ENCODE data around the gene SYNPO2. TPM values are rescaled to one million over a fixed set of nuclear protein-coding genes. Genes with fewer than 3 reads are reported as not detected.

The SYNPO2 gene
- total and polyA plus RNA-seq, 2 of the 13 experiments (the other 11 are each of a cell fraction or from before 2014, with no cell fraction given), result not detected

DNA sequence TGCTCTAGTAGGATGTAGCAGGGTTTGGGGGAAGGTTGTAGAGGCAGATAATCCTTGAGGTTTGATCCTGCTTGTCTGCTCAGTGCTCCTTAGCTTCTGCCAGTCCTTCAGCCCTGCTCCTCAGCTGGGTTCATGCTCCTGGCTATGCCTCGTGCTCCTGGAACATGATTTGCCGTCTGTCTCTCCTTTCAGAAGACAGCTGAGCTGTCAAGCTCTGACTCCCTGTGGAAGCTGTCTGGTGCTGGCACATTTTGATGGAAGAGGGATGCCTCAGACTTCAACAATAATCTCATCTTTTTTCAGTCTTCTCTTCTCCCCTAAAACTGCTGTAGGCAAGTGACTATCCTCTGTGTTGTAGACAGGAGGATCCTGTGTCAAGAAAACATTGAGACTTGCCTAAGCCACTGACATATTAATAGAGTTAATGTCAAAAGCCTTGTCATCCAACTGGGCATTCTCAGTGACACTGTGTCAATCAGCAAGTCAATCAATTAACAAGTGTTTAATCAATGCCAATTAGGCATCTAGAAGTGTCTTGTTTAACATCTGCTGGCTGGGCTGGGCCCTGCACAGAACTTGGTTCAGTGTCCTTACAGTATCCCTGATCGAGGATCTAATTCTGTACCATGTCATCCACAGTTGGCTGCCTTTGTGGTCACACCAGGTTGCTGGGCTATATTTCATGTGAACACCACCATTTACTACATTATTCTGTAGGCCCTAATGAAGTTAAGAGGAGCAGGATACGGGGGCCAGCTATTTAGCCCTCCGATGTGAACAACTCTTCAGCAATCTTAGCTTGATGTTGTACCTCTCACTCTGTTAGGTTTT, 96.7 kb downstream of the SYNPO2 start:
- ChIA-PET CTCF (ENCODE audit: low intra/inter-chr PET ratio, low total read pairs) (no interaction called here), POLR2A (no interaction called here)
- H3K27ac ChIP-seq (ENCODE audit: extremely low read length, insufficient read depth, low read length), result no peak overlapping the region
- no TSS peak for BruUV-seq (replicated peaks)
- H4K20me1 ChIP-seq (ENCODE audit: insufficient read depth, low read length), result no peaks in the 10 kb centered on the region
- in situ Hi-C loops (cut with HindIII; ENCODE audit: extremely low pct_ligation_motif_present, low pct_unique_long_range_greater_than_20kb), result loop anchor here (10.0 to 25.0 kb wide), 4 partner anchors 309 to 1069 kb away; partner anchors contain the start of gene PDE5A
- H2AFZ ChIP-seq (ENCODE audit: low read length), result no peak overlapping the region
- no peak overlapping the region for H3K4me3 ChIP-seq (replicated peaks in 1 of 3; ENCODE audit: insufficient read depth in 1 of 3, low read depth in 2 of 3, low read length in 3 of 3)
- no peak for FAIRE-seq
- no peak for ATAC-seq
- H3K4me1 ChIP-seq (ENCODE audit: insufficient read depth, low read length), result no peaks in the 10 kb centered on the region
- no peaks in the 10 kb centered on the region for H3K9me3 ChIP-seq (ENCODE audit: low read length)
- peaks cover 0 to 3% of the 10 kb centered on the region in 2 experiments; a peak in 1 of 5 replicates for H3K27me3 ChIP-seq (ENCODE audit: control insufficient read depth in 1 of 2, insufficient read depth in 2 of 2, low read length in 2 of 2)
- TF ChIP-seq TBX3 (IDR thresholded peaks at IDR 0.05; ENCODE audit: borderline replicate concordance) (no peak), IRF2 (CRISPR knock-in tag; IDR thresholded peaks at IDR 0.05) (no peak), KMT2B (CRISPR knock-in tag; IDR thresholded peaks at IDR 0.05) (no peak), HMGA1 (CRISPR knock-in tag; conservative IDR thresholded peaks at IDR 0.05) (no peak), XBP1 (CRISPR knock-in tag; IDR thresholded peaks at IDR 0.05) (no peak)
- H3K79me2 ChIP-seq (ENCODE audit: insufficient read depth, low read length), result no peaks in the 10 kb centered on the region
- H3K9ac ChIP-seq (ENCODE audit: insufficient read depth, low read depth, low read length), result no peak overlapping the region
- no peaks in the 10 kb centered on the region for H3K36me3 ChIP-seq (replicated peaks in 1 of 2; ENCODE audit: control insufficient read depth in 1 of 2, insufficient read depth in 2 of 2, low read length in 2 of 2)
- DNase-seq (ENCODE audit: low spot score), result no peak
- intact Hi-C loops (cut with micrococcal nuclease; ENCODE audit: unreplicated experiment), result no loop called here
- H3K4me2 ChIP-seq (ENCODE audit: low read depth, low read length), result no peak overlapping the region
- 9% methylated on average over 4 of the region's 5 CpGs for WGBS (ENCODE audit: low lambda C conversion rate)

DNA sequence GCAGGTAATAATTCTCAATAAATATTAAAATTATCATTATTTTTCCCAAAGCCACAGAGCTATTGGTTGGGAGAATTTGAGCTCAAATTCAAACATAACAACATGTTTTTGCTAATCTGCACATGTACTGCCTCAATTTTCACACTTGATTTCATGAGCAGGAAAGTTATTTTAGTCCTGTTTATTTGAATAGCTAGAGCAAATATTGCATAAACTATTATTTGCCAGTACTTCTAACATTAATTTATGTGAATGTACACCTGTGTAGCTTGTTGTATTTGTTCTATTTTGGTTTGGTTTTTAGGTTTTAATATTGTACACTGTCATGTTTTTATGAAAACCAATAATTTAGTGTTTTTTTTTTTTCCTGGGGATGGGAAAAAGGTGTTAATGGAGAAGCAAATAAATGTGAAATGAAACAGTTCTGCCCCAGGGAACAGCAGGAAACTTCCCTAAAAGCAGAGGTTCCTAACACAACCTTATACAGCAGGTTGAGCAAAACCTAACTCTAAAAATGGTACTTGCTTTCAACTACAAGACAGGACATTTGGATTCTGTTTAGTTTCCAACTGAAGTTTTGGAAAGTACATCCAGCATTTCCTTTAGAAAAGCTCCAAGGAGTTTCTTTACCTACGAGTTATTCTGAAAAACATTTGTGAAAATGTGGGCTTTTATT, 99.4 kb downstream of the SYNPO2 start:
- Histone ChIP-seq H3K4me1 (ENCODE audit: insufficient read depth, low read length) (no peaks in the 10 kb centered on the region), H3K4me2 (ENCODE audit: low read depth, low read length) (no peak overlapping the region), H3K9ac (ENCODE audit: insufficient read depth, low read depth, low read length) (no peak overlapping the region), H2AFZ (ENCODE audit: low read length) (no peak overlapping the region), H3K27ac (ENCODE audit: extremely low read length, insufficient read depth, low read length) (no peak overlapping the region), H3K36me3 (replicated peaks in 1 of 2; ENCODE audit: control insufficient read depth in 1 of 2, insufficient read depth in 2 of 2, low read length in 2 of 2) (no peaks in the 10 kb centered on the region), H4K20me1 (ENCODE audit: insufficient read depth, low read length) (no peaks in the 10 kb centered on the region), H3K79me2 (ENCODE audit: insufficient read depth, low read length) (no peaks in the 10 kb centered on the region), H3K27me3 (ENCODE audit: control insufficient read depth in 1 of 2, insufficient read depth in 2 of 2, low read length in 2 of 2) (peaks cover 0 to 3% of the 10 kb centered on the region in 2 experiments; a peak in 2 of 5 replicates), H3K9me3 (ENCODE audit: low read length) (no peaks in the 10 kb centered on the region), H3K4me3 (replicated peaks in 1 of 3; ENCODE audit: insufficient read depth in 1 of 3, low read depth in 2 of 3, low read length in 3 of 3) (no peak overlapping the region)
- intact Hi-C loops (cut with micrococcal nuclease; ENCODE audit: unreplicated experiment) (no loop called here), in situ Hi-C loops (cut with HindIII; ENCODE audit: extremely low pct_ligation_motif_present, low pct_unique_long_range_greater_than_20kb) (loop anchor here (10.0 to 25.0 kb wide), 4 partner anchors 307 to 1067 kb away; partner anchors contain the start of gene PDE5A)
- FAIRE-seq, result no peak
- 3% methylated on average over 1 of the region's 1 CpG for WGBS (ENCODE audit: low lambda C conversion rate)
- POLR2A ChIA-PET, result no interaction called here
- no peak for ATAC-seq
- CTCF ChIA-PET (ENCODE audit: low intra/inter-chr PET ratio, low total read pairs), result no interaction called here
- BruUV-seq (replicated peaks), result no TSS peak
- DNase-seq (ENCODE audit: low spot score), result no peak
- TF ChIP-seq, protein P1, sequence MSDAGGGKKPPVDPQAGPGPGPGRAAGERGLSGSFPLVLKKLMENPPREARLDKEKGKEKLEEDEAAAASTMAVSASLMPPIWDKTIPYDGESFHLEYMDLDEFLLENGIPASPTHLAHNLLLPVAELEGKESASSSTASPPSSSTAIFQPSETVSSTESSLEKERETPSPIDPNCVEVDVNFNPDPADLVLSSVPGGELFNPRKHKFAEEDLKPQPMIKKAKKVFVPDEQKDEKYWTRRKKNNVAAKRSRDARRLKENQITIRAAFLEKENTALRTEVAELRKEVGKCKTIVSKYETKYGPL (CRISPR knock-in tag; IDR thresholded peaks at IDR 0.05), result no peak
- no peak for TF ChIP-seq ZNF451 (CRISPR knock-in tag; IDR thresholded peaks at IDR 0.05)
- no peak for TF ChIP-seq BRD4 (CRISPR knock-in tag; IDR thresholded peaks at IDR 0.05)
- no peak for TF ChIP-seq ZSCAN21 (CRISPR knock-in tag; IDR thresholded peaks at IDR 0.05; ENCODE audit: borderline replicate concordance)
- TF ChIP-seq ZNF878 (CRISPR knock-in tag; IDR thresholded peaks at IDR 0.05), result no peak
- no peak for TF ChIP-seq HNF4A (CRISPR knock-in tag; IDR thresholded peaks at IDR 0.05)
- no peak for TF ChIP-seq ZNF143 (CRISPR knock-in tag; IDR thresholded peaks at IDR 0.05)
- TF ChIP-seq ZNF678 (CRISPR knock-in tag; IDR thresholded peaks at IDR 0.05), result no peak
- TF ChIP-seq HNRNPH1 (optimal IDR thresholded peaks at IDR 0.05; ENCODE audit: low read depth, low read length), result no peak
- TF ChIP-seq SOX5 (CRISPR knock-in tag; IDR thresholded peaks at IDR 0.05; ENCODE audit: borderline replicate concordance), result no peak
- no peak for TF ChIP-seq ZNF644 (CRISPR knock-in tag; IDR thresholded peaks at IDR 0.05; ENCODE audit: low read depth)
- TF ChIP-seq HOXD1 (CRISPR knock-in tag; IDR thresholded peaks at IDR 0.05), result no peak
- TF ChIP-seq ZNF33A (CRISPR knock-in tag; IDR thresholded peaks at IDR 0.05; ENCODE audit: borderline replicate concordance), result no peak
- no peak for TF ChIP-seq ZNF30 (CRISPR knock-in tag; IDR thresholded peaks at IDR 0.05)

Measured in HepG2 (cell line).